CD4-positive, alpha-beta T cell treated with Interleukin-17A for 1 hour (primary cell): Measurements from ENCODE around the gene C10orf143.
A peak's percentile ranks its signal among the peaks of the same experiment; 100 is the strongest.
"Not testable (repeated sequence)": the region's sequence is repeated elsewhere in the genome, so short reads cannot be mapped to it uniquely, and the experiment has no call there.

Source experiments
- DNase-seq: peaks from one replicate; pipeline ENCODE4 v3.0.0-alpha.2; 2020

The C10orf143 gene

GRCh38 chr10:130110246-130111112 is at the start of gene C10orf143:
Gene C10orf143, minus strand, starts transcription at chr10:130110830. Its CDS starts 58 bp downstream, at chr10:130110772.
- DNase-seq, result peak; percentile 97

GRCh38 chr10:130159192-130159794 is 48.7 kb upstream of the C10orf143 start:
- no peak for DNase-seq

- no peak for DNase-seq
Observed at GRCh38 chr10:130146042-130146441, 35.4 kb upstream of the C10orf143 start.

- DNase-seq, result peak; percentile 21
Observed at GRCh38 chr10:130141878-130142277, 31.2 kb upstream of the C10orf143 start.

GRCh38 chr10:130141460-130141859 is 30.8 kb upstream of the C10orf143 start:
- no peak for DNase-seq

- no peak for DNase-seq
Observed at GRCh38 chr10:130141038-130141437, 30.4 kb upstream of the C10orf143 start.

GRCh38 chr10:130140425-130140824 is 29.8 kb upstream of the C10orf143 start:
- no peak for DNase-seq

- no peak for DNase-seq
Observed at GRCh38 chr10:130138479-130138866, 27.8 kb upstream of the C10orf143 start.

GRCh38 chr10:130137659-130138478 is 27.2 kb upstream of the C10orf143 start:
- DNase-seq, result no peak

- no peak for DNase-seq
Observed at GRCh38 chr10:130137090-130137448, 26.4 kb upstream of the C10orf143 start.

- DNase-seq, result peak; percentile 85
Observed at GRCh38 chr10:130136226-130137089, 25.8 kb upstream of the C10orf143 start, which contains the start of gene GLRX3. Gene GLRX3, plus strand, starts transcription at chr10:130136391. Its CDS starts 30 bp downstream, at chr10:130136421.

- DNase-seq, result no peak
Observed at GRCh38 chr10:130135676-130136225, 25.1 kb upstream of the C10orf143 start.

GRCh38 chr10:130128922-130129321 is 18.3 kb upstream of the C10orf143 start:
- no peak for DNase-seq

GRCh38 chr10:130128062-130128781 is 17.6 kb upstream of the C10orf143 start:
- DNase-seq, result no peak

GRCh38 chr10:130127364-130128061 is 16.9 kb upstream of the C10orf143 start:
- peak; percentile 69 for DNase-seq

- DNase-seq, result no peak
Observed at GRCh38 chr10:130121486-130122079, 11.0 kb upstream of the C10orf143 start.

- not testable (repeated sequence) for DNase-seq
Observed at GRCh38 chr10:130117535-130117934, 6.9 kb upstream of the C10orf143 start.

- not testable (repeated sequence) for DNase-seq
Observed at GRCh38 chr10:130116942-130117341, 6.3 kb upstream of the C10orf143 start.

GRCh38 chr10:130112821-130113220 is 2.2 kb upstream of the C10orf143 start:
- no peak for DNase-seq

- no peak for DNase-seq
Observed at GRCh38 chr10:130111852-130112180, 1.2 kb upstream of the C10orf143 start.
